ENCODE measurements around the gene CMKLR1. TPM values are rescaled to one million over a fixed set of nuclear protein-coding genes. Genes with fewer than 3 reads are reported as not detected.

CMKLR1 gene
- total RNA-seq, 1 experiment from 2014 or later: 0.66 TPM

GRCh38 chr12:108255252-108255602 lies 83.9 kb downstream of the CMKLR1 start:
- Histone ChIP-seq H3K79me2 (ENCODE audit: insufficient read depth, low read length) (no peaks in the 10 kb centered on the region), H2BK5ac (ENCODE audit: insufficient read length, low read length) (no peak overlapping the region), H3K4me2 (ENCODE audit: insufficient read depth, insufficient read length, low read length) (no peak overlapping the region), H3K14ac (ENCODE audit: insufficient read depth, low read length) (no peak overlapping the region), H3K9ac (ENCODE audit: extremely low read depth, insufficient read length, low read length) (no peak overlapping the region), H2BK12ac (ENCODE audit: insufficient read length, low read depth, low read length) (no peak overlapping the region), H2BK15ac (ENCODE audit: low read depth, low read length) (no peak overlapping the region), H3K56ac (ENCODE audit: insufficient read length, low read depth, low read length) (no peak overlapping the region), H4K5ac (ENCODE audit: insufficient read length, low read depth, low read length) (no peak overlapping the region), H3K18ac (ENCODE audit: insufficient read length, low read depth, low read length) (no peak overlapping the region), H3K23me2 (ENCODE audit: insufficient read length, low read depth, low read length, poor library complexity, severe bottlenecking) (no peaks in the 10 kb centered on the region), H3K4me1 (ENCODE audit: insufficient read depth, low read length) (peaks cover 7% of the 10 kb centered on the region), H3K79me1 (ENCODE audit: insufficient read depth, low read depth, low read length, poor library complexity, severe bottlenecking) (no peaks in the 10 kb centered on the region), H3K27me3 (ENCODE audit: insufficient read depth, low read length) (no peaks in the 10 kb centered on the region), H3T11ph (ENCODE audit: low read length) (no peak overlapping the region), H4K20me1 (ENCODE audit: control insufficient read depth, insufficient read depth, insufficient read length) (no peaks in the 10 kb centered on the region), H2BK120ac (ENCODE audit: low read depth, low read length, poor library complexity, severe bottlenecking) (no peak overlapping the region), H3K4ac (ENCODE audit: low read depth, low read length) (no peak overlapping the region), H3K23ac (ENCODE audit: insufficient read length, low read depth, low read length) (no peak overlapping the region), H3K9me3 (ENCODE audit: control insufficient read depth, low read depth, low read length) (no peaks in the 10 kb centered on the region), H2BK20ac (ENCODE audit: low read depth, low read length, poor library complexity, severe bottlenecking) (no peak overlapping the region), H4K8ac (replicated peaks; ENCODE audit: insufficient read length, low read depth, low read length) (no peak overlapping the region), H2AFZ (ENCODE audit: low read length) (no peak overlapping the region), H3K27ac (ENCODE audit: insufficient read length, low read depth, low read length) (no peak overlapping the region), H2AK5ac (ENCODE audit: insufficient read length, low read length) (no peak overlapping the region), H4K91ac (ENCODE audit: insufficient read length, low read depth, low read length) (no peak overlapping the region)
- WGBS (ENCODE audit: extremely low coverage, insufficient read length, low lambda C conversion rate): no CpG with 5 or more reads among the region's 3 CpGs
- H3K27ac Mint-ChIP-seq: no peak overlapping the region
- TF ChIP-seq CTCF (conservative IDR thresholded peaks at IDR 0.05): no peak
- no peak overlapping the region for H3K4me3 Mint-ChIP-seq
- H3K27me3 Mint-ChIP-seq (ENCODE audit: low read depth): peaks cover 6% of the 10 kb centered on the region
- peaks cover 1 to 11% (median 5%) of the 10 kb centered on the region in 3 experiments; a peak in 5 of 7 replicates for H3K36me3 Mint-ChIP-seq (ENCODE audit: insufficient read depth in 1 of 3, low read depth in 3 of 3)
- peaks cover 8 to 11% of the 10 kb centered on the region in 2 experiments for H3K9me3 Mint-ChIP-seq
- no peak for DNase-seq
- H3K4me1 Mint-ChIP-seq: peaks cover 21 to 30% of the 10 kb centered on the region in 2 experiments

Data from H9 (cell line).